GM18526 (cell line): ENCODE measurements around the gene SLC6A15.

Source experiments
- POLR2A ChIP-seq: IDR thresholded peaks from 3 replicates; pipeline ENCODE4 v1.6.1; 2011; ENCODE audit not compliant: insufficient read length; ENCODE audit errors: extremely low read depth

SLC6A15 gene

DNA sequence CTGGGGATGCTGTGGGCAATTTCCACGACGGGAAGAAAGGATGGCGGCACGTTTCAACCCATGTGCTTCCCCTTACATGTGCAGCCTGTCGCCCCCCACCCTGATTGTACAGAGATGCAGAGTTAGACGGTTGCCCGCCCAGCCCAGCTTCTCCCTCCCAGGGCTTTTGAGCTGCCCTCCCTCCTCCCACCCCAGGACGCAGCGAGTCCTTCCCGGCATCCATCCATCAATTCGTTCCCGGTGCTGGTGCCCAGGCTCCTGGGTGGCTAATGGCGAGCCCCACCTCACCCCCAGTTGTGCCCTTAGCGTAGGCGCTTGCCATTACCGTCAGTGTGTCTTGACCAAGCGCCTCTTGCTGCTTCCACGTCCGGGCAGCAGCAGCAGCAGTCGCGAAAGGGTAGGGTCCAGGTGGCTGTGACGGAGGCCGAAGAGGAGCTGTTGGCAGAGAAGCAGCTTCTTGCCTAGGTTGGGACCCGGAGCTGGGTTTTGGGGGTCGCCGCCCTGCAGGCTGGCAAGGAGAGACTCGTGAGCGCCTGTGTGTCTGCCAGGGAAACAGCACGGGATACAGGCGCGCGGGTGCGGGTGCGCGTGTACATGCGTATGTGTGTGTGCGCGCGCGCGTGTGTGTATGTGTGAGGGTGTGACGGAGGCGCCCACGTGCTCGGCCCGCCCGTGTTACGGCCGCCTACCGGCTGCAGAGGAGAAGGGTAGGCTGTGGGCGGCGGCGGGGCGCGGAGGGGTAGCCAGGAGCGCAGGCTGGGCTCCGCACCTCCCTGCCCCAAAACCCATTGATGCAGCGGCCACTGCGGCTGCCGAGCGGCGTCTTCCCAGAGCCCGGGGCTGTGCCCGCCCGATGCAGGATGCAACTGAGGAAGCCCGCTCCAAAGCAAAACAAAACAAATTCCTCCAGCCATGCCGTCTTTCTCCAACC, at the start of gene SLC6A15:
Gene SLC6A15 (minus strand): TSS at position 602 of the 931 bp plus-strand sequence. CDS start 20,679 bp downstream, outside the sequence.
- no peak for TF ChIP-seq POLR2A

GRCh38 chr12:84960918-84961317, 48.3 kb upstream of the SLC6A15 start:
- no peak for TF ChIP-seq POLR2A

GRCh38 chr12:84955298-84955697, 42.7 kb upstream of the SLC6A15 start:
- no peak for TF ChIP-seq POLR2A

DNA sequence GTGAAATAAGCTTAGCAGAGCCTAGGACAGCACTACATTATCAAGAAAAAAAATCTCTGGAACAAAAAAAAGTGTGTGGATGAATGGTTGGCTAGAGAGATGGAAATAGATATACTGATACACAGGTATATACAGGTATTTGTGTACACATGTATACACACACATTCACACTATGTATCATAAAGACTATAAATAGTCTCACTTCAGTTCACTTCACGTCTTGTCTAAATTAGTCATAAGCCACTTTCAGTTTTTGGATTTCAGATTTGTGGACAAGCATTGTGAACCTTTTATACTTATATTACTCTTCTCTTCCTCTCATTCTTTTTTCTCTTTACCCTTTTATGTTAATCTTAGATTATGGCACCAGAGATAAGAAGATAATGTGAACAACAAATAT, 41.8 kb upstream of the SLC6A15 start:
- TF ChIP-seq POLR2A, result no peak

DNA sequence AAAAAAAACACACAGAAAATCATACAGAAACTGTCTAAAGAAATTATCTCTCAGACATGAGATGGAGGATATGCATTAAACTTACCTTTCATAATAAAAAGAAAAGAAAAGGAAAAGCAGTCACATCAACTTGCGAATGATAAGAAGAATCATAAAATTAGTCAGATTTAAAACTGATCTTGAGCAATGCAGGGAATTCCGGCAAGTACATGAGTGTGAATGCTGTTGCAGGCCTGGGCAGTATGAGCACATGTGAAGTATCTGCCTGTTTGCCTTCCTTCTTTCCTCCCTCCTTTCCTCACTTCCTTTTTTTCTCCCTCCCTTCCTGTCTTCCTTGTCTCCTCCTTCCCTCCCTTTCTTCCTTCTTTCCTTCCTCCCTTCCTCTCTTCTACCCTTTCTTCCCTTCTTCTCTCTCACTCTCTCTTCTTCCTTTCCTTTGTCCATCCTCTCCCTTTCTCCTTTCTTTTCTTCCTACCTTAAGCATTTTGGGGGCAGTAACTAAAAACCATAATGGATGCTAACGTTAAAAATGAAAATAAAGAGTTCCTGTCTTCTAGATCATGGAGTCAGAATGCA, 38.5 kb upstream of the SLC6A15 start:
- TF ChIP-seq POLR2A, result no peak

DNA sequence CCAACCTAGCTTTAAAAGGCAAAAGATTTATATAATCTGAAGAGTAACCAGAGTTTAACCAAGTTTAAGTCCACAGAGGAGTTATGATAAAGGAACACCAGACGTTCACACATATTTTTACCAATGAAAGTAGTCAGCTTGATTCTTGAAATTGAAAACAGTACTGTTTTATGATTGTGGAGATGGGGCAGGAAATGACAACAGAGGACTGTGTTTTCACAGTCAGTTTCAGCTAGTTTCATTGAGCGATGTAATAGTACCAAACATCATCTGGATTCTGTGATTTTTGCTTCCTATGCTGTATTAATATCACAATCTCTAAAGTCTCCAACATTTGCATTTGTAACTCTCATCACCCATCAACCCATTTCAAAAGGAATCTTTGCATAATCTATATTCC, 34.2 kb upstream of the SLC6A15 start:
- TF ChIP-seq POLR2A, result no peak

- TF ChIP-seq POLR2A, result no peak
Observed at GRCh38 chr12:84937415-84937814, 24.8 kb upstream of the SLC6A15 start.

GRCh38 chr12:84929501-84929900, 16.9 kb upstream of the SLC6A15 start:
- TF ChIP-seq POLR2A, result no peak

DNA sequence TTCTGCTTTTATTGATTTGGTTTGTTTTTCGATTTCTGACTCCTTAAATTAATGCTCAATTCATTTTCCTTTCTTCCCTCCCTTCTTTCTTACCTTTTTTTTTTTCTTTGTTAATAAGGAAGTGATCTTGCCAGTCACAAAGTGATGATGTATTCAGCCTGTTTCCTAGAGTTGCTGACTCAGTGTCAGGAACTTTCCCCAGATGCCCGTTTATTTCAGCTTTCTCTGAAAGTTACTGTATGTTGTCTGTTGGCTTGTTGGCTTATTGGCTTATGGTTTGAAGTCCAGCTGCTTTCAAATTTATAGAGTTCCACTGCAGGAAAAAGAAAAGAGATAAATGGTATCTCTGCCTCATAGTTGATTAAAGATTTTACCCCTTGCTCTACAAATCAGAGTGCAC, 12.4 kb upstream of the SLC6A15 start:
- no peak for TF ChIP-seq POLR2A

GRCh38 chr12:84922693-84923092, 10.1 kb upstream of the SLC6A15 start:
- TF ChIP-seq POLR2A, result no peak

DNA sequence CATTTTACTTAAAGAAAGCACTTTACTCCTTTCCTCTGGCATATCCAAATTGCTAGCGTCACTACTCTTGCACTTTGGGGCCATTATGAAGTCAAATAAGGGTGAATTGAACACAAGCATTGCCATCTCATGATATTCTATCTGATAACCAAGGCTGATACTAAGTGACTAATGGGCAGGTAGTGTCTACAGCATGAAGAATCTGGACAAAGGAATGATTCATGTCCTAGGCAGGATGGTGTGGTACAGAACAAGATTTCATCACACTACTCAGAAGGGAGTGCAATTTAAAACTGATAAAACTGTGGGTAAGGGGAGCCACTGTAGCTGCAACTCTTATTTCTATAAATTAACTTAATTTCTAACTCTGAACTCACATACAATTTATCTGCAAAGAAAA, 7.7 kb upstream of the SLC6A15 start:
- no peak for TF ChIP-seq POLR2A

DNA sequence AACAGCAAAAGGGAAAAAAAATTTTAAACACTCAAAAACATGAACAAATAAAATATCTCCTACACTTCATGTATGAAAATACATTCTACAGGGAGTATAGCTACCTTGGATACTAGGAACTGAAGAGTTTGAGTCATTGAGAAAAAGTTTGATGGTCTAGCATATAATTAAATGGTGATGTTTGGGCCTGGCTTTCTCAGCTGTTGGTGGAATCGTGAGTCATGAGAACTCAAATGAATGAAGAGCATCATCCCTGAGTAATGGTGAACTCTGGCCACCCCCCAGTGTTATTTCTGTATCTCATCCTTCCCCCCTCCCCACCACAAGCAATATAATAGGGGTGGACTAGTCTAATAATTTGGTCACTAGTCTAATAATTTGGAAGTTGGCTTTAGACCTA, 6.7 kb upstream of the SLC6A15 start:
- no peak for TF ChIP-seq POLR2A

GRCh38 chr12:84913129-84913515, 523 bp upstream of the SLC6A15 start:
- TF ChIP-seq POLR2A, result no peak

GRCh38 chr12:84911271-84912197, 1.1 kb downstream of the SLC6A15 start:
- no peak for TF ChIP-seq POLR2A

- no peak for TF ChIP-seq POLR2A
Observed at GRCh38 chr12:84910549-84911241, 1.9 kb downstream of the SLC6A15 start.
